HG02571 (cell line): ENCODE measurements around the gene ALPK3.
"Not testable (repeated sequence)": the region's sequence is repeated elsewhere in the genome, so short reads cannot be mapped to it uniquely, and the experiment has no call there.

Source experiments
- ATAC-seq: cut with Tn5 transposase; IDR thresholded peaks from one replicate; pipeline ENCODE4 v1.9.1; 2021; ENCODE audit warnings: mild to moderate bottlenecking, moderate library complexity; ENCODE audit not compliant: unreplicated experiment

ALPK3 gene

DNA sequence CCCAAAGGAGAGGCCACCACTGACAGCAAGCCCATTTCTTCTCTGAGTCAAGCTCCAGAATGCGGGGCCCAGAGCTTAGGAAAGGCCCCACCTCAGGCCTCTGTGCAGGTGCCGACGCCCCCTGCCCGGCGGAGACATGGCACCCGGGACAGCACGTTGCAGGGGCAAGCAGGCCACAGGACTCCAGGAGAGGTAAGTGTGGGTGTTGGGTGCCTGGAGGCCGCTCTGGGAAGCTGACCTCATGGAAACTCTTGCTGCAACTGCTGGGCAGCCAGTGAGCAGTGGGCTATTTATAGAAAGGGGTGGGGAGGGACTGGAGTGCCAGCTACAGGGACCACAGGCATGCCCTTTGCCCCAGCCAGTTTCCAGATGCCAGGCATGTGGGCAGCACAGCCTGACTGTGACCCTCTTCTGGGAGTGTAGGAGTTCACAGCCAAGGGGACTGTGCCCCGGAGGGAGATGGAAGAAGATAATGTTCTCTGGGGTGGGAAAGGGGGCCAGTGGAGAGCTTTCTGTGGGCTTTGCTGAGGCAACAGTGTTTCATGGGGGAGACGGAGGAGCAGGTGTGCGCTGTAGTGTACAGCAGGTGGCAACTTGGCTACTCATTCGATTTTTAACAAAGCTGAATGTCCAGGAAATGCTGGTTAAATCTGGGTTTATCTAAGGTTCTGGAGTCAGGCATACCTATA is 23.7 kb downstream of the ALPK3 start:
- no peak for ATAC-seq

DNA sequence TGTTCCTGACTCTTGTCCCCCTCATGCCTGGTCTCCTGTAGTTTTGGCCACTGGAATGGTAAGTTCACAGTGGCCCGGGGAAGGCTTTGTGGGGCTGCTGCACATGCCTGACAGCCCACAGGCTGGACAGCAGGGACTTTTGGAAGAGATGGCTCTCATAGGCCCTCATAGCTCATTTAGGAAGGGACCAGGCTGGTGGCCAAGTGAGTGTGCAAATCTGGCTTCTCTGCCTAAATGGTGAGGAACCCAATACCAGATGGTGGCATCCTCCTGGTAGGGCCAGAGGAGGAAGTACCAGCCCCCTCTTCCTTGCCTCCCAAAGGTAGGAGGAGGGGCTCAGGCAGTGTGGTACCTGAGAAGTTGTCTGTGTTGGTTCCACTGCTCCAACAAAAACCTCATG is 25.6 kb downstream of the ALPK3 start:
- no peak for ATAC-seq

DNA sequence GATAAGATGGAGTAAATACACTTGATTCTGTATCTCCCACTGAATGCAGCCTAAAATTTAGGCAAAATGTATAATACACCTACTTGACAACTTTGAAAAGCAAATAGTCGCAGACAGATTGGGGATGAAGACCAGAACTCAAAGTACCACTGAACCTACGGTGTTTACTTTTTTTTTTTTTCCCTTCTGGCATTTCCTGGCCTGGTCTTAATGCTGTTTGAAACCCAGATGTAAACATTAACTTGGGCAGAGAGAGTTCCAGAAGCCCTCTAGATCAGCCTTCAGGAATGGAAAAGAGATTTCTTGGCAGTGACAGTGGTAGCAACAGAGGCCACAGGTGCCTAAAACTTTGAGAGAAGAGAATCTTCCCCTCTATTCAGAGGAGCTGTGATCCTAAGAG is 27.8 kb downstream of the ALPK3 start:
- ATAC-seq = no peak

DNA sequence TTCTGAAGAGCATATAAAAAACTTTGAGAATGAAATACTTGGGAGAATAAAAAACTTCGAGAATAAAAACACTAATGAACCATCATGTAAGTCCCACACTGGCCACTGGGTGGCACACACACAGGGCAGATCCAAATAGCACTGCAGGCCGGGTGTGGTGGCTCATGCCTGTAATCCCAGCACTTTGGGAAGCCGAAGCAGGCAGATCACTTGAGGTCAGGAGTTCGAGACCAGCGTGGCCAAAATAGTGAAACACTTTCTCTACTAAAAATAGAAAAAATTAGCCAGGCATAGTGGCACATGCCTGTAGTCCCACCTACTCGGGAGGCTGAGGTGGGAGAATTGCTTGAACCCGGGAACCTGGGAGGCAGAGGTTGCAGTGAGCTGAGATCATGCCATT is 28.5 kb downstream of the ALPK3 start:
- ATAC-seq = not testable (repeated sequence)

DNA sequence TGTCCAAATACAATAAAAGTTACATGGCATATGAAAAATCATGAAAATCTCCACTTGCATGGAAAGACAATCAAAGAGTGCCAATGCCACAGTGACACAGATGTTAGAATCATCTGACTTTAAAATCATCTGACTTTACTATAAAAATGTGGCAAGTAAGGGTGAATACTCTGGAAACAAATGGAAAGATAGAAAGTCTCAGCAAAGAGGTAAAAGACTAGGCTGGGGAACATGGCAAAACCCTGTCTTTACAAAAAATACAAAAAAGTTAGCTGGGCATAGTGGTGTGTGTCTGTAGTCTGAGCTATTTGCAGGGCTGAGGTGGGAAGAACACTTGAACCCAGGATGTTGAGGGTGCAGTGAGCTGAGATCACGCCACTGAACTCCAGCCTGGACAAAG is 29.1 kb downstream of the ALPK3 start:
- no peak for ATAC-seq

GRCh38 chr15:84847382-84847781 is 30.2 kb downstream of the ALPK3 start:
- no peak for ATAC-seq

GRCh38 chr15:84852212-84852611 is 35.1 kb downstream of the ALPK3 start:
- ATAC-seq = no peak

DNA sequence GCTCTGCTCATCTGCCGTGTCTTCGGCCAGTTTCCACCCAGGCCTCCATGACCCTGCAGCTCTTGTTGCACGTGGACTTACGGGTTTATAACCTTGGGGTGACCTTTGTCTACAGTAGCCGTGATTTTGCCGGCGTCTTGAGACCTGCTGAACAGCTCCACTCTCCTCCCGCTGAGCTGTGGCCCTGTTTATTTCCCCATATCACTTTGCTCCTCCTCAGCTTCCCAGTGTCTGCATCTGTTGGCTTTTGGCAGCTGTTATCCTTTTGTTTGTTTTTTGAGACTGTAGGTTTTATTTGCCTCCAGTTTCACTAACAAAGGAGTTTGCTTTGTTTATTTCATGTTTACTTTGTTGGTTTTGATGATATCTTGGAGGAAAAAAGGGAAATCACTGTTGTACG is 38.0 kb downstream of the ALPK3 start:
- ATAC-seq = no peak

DNA sequence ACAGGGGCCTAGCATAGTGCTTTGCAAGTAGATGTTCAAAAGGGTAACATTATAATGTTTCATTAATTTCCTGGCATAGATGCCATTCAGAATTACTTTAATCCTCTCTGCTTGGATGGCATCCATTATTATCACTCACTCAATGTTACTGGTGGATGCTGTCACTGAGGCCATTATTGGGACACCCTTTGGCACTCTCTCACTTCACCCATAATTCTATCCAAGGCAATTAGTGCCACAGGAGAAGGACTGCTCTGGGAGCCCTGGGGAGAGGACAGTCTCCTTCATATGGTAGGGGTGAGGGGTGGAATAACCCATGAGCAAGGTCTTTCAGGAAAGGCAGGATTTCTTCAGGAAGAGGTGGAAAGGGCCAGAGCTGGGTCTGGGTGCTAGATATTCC is 38.6 kb downstream of the ALPK3 start:
- no peak for ATAC-seq

- ATAC-seq = no peak
Observed at GRCh38 chr15:84856731-84857417, 39.7 kb downstream of the ALPK3 start.

- ATAC-seq = no peak
Observed at GRCh38 chr15:84857418-84858004, 40.4 kb downstream of the ALPK3 start.

GRCh38 chr15:84858231-84858630 is 41.1 kb downstream of the ALPK3 start:
- no peak for ATAC-seq

- ATAC-seq = no peak
Observed at GRCh38 chr15:84859144-84859543, 42.0 kb downstream of the ALPK3 start.

GRCh38 chr15:84859651-84860050 is 42.5 kb downstream of the ALPK3 start:
- no peak for ATAC-seq

DNA sequence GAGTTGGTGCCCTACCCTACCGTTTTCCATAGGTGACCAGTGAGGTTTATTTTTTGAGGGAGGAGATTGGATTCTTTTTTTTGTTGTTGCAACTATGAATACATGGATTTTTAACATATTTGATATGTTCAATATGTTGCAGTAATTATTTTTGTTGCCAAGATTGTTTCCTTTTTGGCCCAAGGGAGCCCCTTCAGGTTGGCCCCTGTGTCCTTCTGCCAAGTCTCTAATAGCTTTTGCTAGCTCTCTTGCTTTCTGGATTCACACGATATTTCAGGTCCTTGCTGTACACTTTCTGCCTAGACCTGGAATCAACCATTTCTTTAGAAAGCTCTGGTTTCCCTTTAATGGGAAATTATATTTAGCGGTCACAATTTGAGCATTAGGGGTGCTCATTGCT is 44.6 kb downstream of the ALPK3 start:
- no peak for ATAC-seq

DNA sequence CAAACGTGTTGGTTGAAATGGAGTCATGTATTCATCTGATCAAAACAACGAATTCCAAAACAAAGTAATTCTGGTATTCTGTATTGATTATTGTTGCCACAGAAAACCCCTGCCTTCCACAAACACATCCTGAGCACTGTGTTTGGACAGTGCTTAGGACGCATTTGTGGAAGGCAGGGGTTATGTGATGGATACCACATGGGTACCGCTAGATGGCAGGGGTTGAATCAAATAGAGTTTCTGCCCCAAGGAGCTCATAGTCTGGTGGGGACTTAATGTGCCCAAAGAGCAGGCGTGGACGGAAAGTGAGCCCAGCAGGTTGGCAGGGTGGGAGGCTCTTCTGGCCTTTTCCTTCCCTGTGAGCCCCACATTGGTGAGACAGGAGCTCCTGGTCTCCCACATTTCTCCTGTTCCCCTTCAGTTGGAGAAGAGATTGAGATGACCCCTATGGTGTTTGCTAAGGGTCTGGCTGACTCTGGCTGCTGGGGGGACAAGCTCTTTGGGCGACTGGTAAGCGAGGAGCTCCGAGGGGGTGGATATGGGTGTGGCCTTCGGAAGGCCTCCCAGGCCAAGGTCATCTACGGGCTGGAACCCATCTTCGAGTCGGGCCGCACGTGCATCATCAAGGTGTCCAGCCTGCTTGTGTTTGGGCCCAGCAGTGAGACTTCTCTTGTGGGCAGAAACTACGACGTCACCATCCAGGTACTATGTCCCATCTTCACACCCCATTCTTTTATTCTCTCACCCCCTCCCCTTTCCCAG is 45.2 kb downstream of the ALPK3 start:
- ATAC-seq = no peak

DNA sequence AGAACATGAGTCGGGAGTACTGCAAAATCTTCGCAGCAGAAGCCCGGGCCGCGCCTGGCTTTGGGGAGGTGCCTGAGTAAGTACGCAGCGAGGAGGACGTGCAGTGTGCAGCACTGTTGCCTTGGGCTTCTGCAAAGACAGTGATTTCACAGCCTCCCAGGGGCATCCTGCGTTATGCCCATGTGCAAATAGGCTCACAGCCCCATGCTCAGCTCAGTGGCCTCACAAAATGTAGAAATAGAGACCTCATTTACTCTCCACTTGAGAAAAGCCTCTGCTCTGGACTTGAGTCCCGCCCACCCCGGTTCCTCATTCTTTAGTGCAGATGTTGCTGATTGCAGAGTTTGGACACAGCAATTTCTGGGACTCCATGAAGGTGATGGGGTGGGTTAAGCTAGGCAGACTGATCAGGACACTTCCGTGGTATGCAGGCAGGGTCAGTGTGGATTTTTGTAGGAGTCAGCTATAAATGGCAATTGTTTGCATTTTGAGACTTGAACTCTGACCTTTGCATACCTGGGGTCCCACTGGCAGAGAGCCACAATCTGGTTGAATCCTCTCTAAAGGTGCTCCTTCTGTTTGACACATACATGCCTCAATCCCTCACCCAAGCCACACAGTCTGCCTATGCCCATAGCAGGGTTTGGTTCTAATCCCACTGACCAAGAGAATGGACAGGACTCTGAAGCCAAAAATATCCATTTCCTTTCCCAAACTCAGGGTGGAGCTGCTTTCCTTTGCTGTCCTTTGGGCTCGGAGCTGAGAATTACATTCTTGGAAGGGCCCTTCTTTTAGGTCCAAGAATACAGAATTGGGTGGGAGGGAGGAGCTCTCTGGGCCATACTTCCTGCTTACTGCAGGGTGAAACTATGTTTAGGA is 46.6 kb downstream of the ALPK3 start:
- no peak for ATAC-seq

DNA sequence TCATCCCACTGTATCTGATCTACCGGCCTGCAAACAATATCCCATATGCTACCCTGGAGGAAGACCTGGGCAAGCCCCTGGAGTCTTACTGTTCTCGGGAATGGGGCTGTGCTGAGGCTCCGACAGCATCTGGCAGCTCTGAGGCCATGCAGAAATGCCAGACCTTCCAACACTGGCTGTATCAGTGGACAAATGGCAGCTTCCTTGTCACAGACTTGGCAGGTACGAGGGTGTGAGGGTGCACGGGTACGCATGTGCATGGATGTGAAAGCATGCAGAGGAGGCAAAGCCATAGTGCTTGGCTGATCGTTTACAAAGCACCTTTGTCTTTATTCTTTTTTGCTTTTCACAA is 47.3 kb downstream of the ALPK3 start:
- no peak for ATAC-seq

DNA sequence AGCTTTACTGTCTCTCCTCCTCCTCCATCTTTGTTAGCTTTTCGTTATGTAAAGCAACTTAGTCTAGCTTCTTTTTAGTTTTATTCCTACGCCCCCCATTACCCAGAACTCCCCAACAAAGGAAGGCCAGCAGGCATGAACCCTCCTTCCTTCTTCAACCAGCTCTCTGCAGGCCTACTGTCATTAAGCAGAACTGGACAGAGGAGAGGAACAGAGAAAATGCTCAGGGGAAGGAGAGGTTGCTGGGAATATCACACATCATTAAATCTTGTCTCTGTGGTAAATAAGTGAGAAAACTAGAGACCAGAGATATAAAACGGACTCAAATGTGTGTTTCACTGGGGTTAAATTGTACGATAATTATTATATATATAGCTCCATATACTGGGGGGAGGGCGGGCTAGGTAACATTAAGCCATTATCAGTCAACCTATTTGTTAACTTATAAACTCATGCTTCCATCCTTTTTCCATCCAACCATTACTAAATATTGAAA is 48.0 kb downstream of the ALPK3 start:
- no peak for ATAC-seq

GRCh38 chr15:84868037-84868880 is 51.1 kb downstream of the ALPK3 start:
- no peak for ATAC-seq
